ENCODE data around the gene PLEKHG7.

PLEKHG7 gene

DNA sequence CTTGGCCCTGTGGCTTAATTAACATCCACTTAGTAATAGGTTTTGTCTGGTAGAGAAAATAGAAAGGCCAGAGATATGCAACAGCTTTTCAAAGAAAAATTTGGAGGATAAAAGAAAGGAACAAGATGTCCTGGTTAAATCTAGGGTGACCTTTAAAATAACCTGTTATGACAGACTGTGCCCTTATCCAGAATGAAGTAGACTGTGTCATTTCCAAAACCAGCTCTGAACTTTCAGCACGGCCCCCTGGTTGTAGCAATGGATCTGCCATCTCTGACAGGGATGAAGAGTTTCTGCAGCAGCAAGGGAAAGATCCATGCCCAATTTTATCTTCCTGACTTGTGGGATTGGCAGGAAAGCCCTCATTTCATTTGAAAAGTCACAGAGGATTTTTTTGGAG lies 5.1 kb downstream of the PLEKHG7 start:
- no peak for DNase-seq (ENCODE audit: low read depth)

DNA sequence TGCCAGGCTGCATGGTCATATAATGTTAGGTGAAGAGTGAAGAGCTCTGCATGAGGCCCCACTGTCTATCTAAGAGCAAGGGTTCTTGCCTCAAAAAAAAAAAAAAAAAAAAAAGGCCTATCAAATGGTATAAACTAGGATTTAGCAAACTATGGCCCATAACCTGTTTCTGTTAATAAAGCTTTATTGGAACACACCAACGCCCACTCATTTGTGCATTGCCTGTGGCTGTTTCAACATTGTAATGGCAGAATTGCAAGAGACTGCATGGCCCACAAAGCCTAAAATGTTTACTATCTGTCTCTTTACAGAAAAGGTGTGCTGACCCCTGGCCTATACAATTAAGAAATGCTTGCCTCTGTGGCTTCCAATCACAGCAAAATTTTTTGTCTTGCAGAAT lies 12.8 kb downstream of the PLEKHG7 start:
- no peak for DNase-seq (ENCODE audit: low read depth)

- peak; percentile 73 for DNase-seq (ENCODE audit: low read depth)
Measured at GRCh38 chr12:92717202-92717601, 14.4 kb downstream of the PLEKHG7 start.

- peak; percentile 83 for DNase-seq (ENCODE audit: low read depth)
Measured at GRCh38 chr12:92718483-92718990, 15.7 kb downstream of the PLEKHG7 start.

DNA sequence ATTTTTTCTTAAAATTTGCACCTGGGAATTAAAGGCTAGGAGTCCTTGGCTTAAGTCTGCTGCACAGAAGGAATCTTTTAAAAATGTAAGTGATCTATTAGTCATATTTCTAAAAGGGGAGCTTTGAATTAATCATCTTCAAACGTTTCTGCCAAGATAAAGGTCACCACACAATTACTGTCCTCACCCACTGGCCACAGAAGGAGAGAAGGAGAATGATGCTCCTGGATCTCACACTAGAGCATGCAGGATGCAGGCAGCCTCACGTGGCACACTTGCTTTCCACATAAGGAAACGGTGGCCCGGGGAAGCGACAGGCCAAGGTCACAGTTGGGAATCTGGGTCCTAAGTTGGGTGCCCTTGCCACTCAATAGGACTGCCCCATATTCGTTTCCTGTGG lies 16.9 kb downstream of the PLEKHG7 start:
- peak; percentile 41 for DNase-seq (ENCODE audit: low read depth)

GRCh38 chr12:92721130-92721529 lies 18.3 kb downstream of the PLEKHG7 start:
- DNase-seq (ENCODE audit: low read depth), result peak; percentile 11

- DNase-seq (ENCODE audit: low read depth), result no peak
Measured at GRCh38 chr12:92721656-92722055, 18.9 kb downstream of the PLEKHG7 start.

DNA sequence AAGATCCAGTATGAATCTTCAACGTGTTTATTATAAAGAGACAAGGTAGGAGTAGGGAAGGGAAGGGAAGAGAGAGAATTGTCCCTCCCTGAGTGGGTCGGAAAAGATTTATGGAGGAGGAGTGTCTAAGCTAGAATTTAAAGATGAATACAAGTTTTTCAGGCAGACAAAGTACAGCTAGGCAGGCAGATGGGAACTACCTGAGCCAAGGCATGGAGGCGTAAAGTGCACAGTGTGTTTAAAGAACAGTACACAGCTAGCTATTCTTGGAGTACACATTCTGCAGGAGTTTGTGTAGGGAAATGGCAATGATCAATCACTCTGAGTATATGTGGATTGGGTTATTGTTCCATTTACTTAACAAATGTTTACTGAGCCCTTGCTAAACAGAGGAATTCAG lies 20.1 kb downstream of the PLEKHG7 start:
- no peak for DNase-seq (ENCODE audit: low read depth)

- DNase-seq (ENCODE audit: low read depth), result no peak
Measured at GRCh38 chr12:92726850-92727249, 24.1 kb downstream of the PLEKHG7 start.

GRCh38 chr12:92729773-92730305 lies 27.1 kb downstream of the PLEKHG7 start:
- DNase-seq (ENCODE audit: low read depth), result no peak

GRCh38 chr12:92730758-92731157 lies 28.0 kb downstream of the PLEKHG7 start:
- no peak for DNase-seq (ENCODE audit: low read depth)

DNA sequence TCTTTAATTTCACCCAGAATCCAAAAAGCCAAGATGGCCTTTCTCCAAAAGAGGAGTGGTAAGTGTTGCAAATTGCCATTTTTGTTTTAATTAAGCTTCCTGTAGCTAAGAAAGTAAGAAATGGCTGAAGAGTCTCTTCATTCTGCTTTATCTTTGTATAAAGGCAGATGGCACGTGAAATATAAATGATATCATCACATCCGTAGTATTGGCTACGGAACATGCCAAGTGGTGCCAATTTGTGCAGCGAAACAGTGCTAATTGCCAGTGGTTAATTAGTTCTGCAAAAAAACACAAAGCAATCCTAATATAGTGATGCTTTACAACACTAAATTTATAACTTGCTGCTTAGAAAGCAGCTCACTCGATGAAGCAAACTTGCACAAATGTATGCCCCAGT lies 29.4 kb downstream of the PLEKHG7 start:
- DNase-seq (ENCODE audit: low read depth), result no peak

GRCh38 chr12:92732716-92733115 lies 29.9 kb downstream of the PLEKHG7 start:
- no peak for DNase-seq (ENCODE audit: low read depth)

DNA sequence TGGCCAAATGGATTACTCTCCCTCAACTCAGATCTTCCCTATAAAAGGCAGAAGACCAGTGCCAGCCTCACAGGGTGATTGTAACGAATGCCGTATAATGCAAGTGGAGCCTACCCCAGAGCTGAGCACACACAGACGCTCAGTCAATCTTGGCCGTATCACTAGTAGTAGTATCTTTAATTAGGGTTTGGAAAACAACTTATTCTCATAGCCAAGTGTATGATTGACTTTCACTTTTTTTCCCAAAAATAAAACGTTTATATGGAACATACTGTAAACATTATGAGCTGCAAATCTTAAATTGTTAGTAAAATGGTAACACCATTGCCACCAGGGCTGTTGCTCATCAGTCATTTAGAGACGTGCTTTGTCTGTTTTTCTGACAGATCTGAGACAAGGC lies 30.4 kb downstream of the PLEKHG7 start:
- no peak for DNase-seq (ENCODE audit: low read depth)

DNA sequence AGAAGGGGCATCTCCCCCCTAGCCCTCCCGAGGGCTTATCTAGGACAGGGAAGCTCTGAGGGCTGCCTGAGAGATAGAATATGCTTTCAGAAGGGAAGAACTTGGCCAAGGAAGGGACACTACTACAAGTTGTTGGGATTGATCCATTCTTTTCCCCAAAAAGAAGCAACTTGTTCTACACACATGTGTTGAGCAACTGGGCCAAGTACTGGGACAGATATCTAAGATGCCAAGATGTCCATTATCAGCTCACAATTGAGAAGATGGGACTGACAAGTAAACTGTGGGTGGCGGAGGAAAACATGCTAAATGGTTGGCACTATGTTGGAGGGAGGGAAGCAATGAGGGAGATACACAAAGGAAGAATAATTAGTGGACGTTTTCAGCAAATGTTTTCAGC lies 30.9 kb downstream of the PLEKHG7 start:
- no peak for DNase-seq (ENCODE audit: low read depth)

GRCh38 chr12:92735131-92735721 lies 32.4 kb downstream of the PLEKHG7 start:
- DNase-seq (ENCODE audit: low read depth), result peak; percentile 71

- DNase-seq (ENCODE audit: low read depth), result no peak
Measured at GRCh38 chr12:92736605-92737004, 33.8 kb downstream of the PLEKHG7 start.

DNA sequence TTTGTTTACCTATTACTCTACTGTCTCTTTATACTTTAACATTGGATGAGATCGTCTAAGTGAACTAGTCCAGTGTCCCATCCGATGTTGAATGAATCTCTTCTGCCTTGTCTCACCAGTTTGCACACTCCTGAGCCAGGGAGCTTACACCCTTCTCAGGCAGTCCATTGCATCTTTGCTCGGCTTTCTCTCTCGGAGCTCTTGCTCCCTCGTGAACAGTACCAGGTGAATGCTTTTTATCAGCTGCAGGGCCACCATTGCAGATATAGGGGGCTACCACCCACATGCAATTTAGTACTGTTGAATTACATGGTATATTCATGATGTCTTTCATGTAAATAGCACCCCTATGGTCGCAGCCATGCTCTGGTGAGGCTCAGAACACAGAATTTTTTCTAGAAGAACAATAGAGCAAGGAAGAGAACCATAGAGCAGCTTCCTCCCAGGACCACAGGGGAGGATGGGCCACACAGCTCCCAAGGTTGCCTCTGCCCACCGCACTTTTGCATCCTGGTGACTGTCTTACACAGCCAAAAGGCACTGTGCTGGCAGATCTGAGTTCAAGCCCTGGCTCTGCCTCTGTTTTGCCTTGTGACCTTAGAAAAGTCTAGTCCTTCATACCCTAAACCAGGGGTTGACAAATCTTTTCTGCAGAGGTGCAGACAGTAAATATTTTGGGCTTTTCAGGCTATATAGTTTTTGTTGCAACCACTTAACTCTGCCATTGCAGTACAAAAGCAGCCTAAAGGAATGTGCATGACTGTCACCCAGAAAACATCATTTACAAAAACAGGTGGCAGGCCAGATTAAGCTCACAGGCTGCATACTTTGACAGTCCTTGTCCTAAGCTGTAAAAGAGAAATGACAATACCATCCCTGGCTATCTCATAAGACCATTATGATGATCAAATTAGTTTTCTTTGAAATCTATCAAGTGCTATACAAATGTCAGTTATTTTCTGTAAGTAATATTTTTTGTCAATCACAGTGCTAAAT lies 35.4 kb downstream of the PLEKHG7 start:
- DNase-seq (ENCODE audit: low read depth), result no peak

GRCh38 chr12:92739113-92739512 lies 36.3 kb downstream of the PLEKHG7 start:
- peak; percentile 22 for DNase-seq (ENCODE audit: low read depth)

- no peak for DNase-seq (ENCODE audit: low read depth)
Measured at GRCh38 chr12:92740411-92740810, 37.6 kb downstream of the PLEKHG7 start.

DNA sequence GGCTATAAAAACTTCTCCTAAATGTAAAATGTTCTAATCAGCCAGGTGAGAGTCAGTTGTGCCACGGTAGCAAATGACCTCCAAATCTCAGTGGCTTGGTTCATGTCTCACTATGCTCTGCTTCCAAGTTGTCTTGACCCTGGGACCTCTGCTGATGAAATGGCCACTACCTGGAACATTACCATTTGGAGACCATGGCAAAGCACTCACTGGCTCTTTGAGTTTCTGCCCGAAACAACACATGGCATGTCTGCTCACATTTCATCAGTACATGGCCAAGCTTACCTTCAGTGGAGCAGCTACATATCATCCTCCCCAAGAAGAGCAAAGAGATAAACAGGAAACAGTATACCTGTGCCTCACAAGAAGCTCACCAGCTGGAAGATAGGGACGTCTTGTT lies 40.2 kb downstream of the PLEKHG7 start:
- DNase-seq (ENCODE audit: low read depth), result no peak

- DNase-seq (ENCODE audit: low read depth), result peak; percentile 92
Measured at GRCh38 chr12:92745856-92746550, 43.2 kb downstream of the PLEKHG7 start.
